Measurements from ENCODE around the gene WWOX. TPM values are rescaled to one million over a fixed set of nuclear protein-coding genes. Genes with fewer than 3 reads are reported as not detected.

The WWOX gene
- total and polyA plus RNA-seq, 2 experiments from 2014 or later = 17.0 to 39.8 TPM

- Histone ChIP-seq H2AFZ (no peak overlapping the region), H3K36me3 (replicated peaks; ENCODE audit: insufficient read depth, low read depth) (no peaks in the 10 kb centered on the region), H3K4me2 (no peak overlapping the region), H3K9me3 (ENCODE audit: low read depth) (no peaks in the 10 kb centered on the region), H3K4me3 (no peak overlapping the region), H3K9me2 (replicated peaks; ENCODE audit: insufficient read depth) (no peaks in the 10 kb centered on the region), H3K4me1 (ENCODE audit: insufficient read depth) (no peaks in the 10 kb centered on the region), H3K27me3 (no peaks in the 10 kb centered on the region), H4K20me1 (ENCODE audit: insufficient read depth, poor library complexity, severe bottlenecking) (no peaks in the 10 kb centered on the region), H3K27ac (no peak overlapping the region), H3K79me2 (no peaks in the 10 kb centered on the region)
- no peak for DNase-seq (ENCODE audit: low spot score)
- 83% methylated on average over 6 of the region's 6 CpGs for WGBS (ENCODE audit: low lambda C conversion rate, missing lambda C conversion rate)
- TF ChIP-seq CTCF (IDR thresholded peaks at IDR 0.05; ENCODE audit: poor library complexity) = no peak
- TF ChIP-seq EZH2phosphoT487 (IDR thresholded peaks at IDR 0.05; ENCODE audit: low read depth, severe bottlenecking, unreplicated experiment) = no peak
- no peak for TF ChIP-seq EZH2 (IDR thresholded peaks at IDR 0.05; ENCODE audit: borderline replicate concordance)
Observed at GRCh38 chr16:78823027-78823426, 723.6 kb downstream of the WWOX start.

- no peak for DNase-seq (ENCODE audit: low spot score)
- no peak overlapping the region for H3K27ac ChIP-seq
- H3K4me2 ChIP-seq = no peak overlapping the region
- TF ChIP-seq EZH2phosphoT487 (IDR thresholded peaks at IDR 0.05; ENCODE audit: low read depth, severe bottlenecking, unreplicated experiment) = no peak
- no peak for TF ChIP-seq CTCF (IDR thresholded peaks at IDR 0.05; ENCODE audit: poor library complexity)
- TF ChIP-seq EZH2 (IDR thresholded peaks at IDR 0.05; ENCODE audit: borderline replicate concordance) = no peak
- H3K27me3 ChIP-seq = no peaks in the 10 kb centered on the region
- no peaks in the 10 kb centered on the region for H3K9me3 ChIP-seq (ENCODE audit: low read depth)
- H4K20me1 ChIP-seq (ENCODE audit: insufficient read depth, poor library complexity, severe bottlenecking) = no peaks in the 10 kb centered on the region
- 94% methylated on average over 1 of the region's 1 CpG for WGBS (ENCODE audit: low lambda C conversion rate, missing lambda C conversion rate)
- no peaks in the 10 kb centered on the region for H3K9me2 ChIP-seq (replicated peaks; ENCODE audit: insufficient read depth)
- H2AFZ ChIP-seq = no peak overlapping the region
- no peak overlapping the region for H3K4me3 ChIP-seq
- H3K4me1 ChIP-seq (ENCODE audit: insufficient read depth) = no peaks in the 10 kb centered on the region
- no peaks in the 10 kb centered on the region for H3K36me3 ChIP-seq (replicated peaks; ENCODE audit: insufficient read depth, low read depth)
- no peaks in the 10 kb centered on the region for H3K79me2 ChIP-seq
Observed at GRCh38 chr16:78829280-78829679, 729.8 kb downstream of the WWOX start.

GRCh38 chr16:78830599-78830998, 731.1 kb downstream of the WWOX start:
- Histone ChIP-seq H3K4me2 (no peak overlapping the region), H4K20me1 (ENCODE audit: insufficient read depth, poor library complexity, severe bottlenecking) (no peaks in the 10 kb centered on the region), H3K79me2 (no peaks in the 10 kb centered on the region), H3K27ac (no peak overlapping the region), H3K4me1 (ENCODE audit: insufficient read depth) (no peaks in the 10 kb centered on the region), H3K36me3 (replicated peaks; ENCODE audit: insufficient read depth, low read depth) (no peaks in the 10 kb centered on the region), H3K4me3 (no peak overlapping the region), H3K9me2 (replicated peaks; ENCODE audit: insufficient read depth) (no peaks in the 10 kb centered on the region), H2AFZ (no peak overlapping the region), H3K27me3 (no peaks in the 10 kb centered on the region), H3K9me3 (ENCODE audit: low read depth) (no peaks in the 10 kb centered on the region)
- DNase-seq (ENCODE audit: low spot score) = no peak
- no peak for TF ChIP-seq EZH2 (IDR thresholded peaks at IDR 0.05; ENCODE audit: borderline replicate concordance)
- TF ChIP-seq EZH2phosphoT487 (IDR thresholded peaks at IDR 0.05; ENCODE audit: low read depth, severe bottlenecking, unreplicated experiment) = no peak
- no peak for TF ChIP-seq CTCF (IDR thresholded peaks at IDR 0.05; ENCODE audit: poor library complexity)
- WGBS (ENCODE audit: low lambda C conversion rate, missing lambda C conversion rate) = 86% methylated on average over 9 of the region's 9 CpGs

- no peak overlapping the region for H2AFZ ChIP-seq
- H3K4me2 ChIP-seq = no peak overlapping the region
- DNase-seq (ENCODE audit: low spot score) = no peak
- no peaks in the 10 kb centered on the region for H3K27me3 ChIP-seq
- H3K79me2 ChIP-seq = no peaks in the 10 kb centered on the region
- no peak overlapping the region for H3K4me3 ChIP-seq
- H4K20me1 ChIP-seq (ENCODE audit: insufficient read depth, poor library complexity, severe bottlenecking) = no peaks in the 10 kb centered on the region
- H3K27ac ChIP-seq = no peak overlapping the region
- H3K36me3 ChIP-seq (replicated peaks; ENCODE audit: insufficient read depth, low read depth) = no peaks in the 10 kb centered on the region
- 98% methylated on average over 2 of the region's 2 CpGs for WGBS (ENCODE audit: low lambda C conversion rate, missing lambda C conversion rate)
- H3K9me2 ChIP-seq (replicated peaks; ENCODE audit: insufficient read depth) = no peaks in the 10 kb centered on the region
- H3K9me3 ChIP-seq (ENCODE audit: low read depth) = no peaks in the 10 kb centered on the region
- no peaks in the 10 kb centered on the region for H3K4me1 ChIP-seq (ENCODE audit: insufficient read depth)
- TF ChIP-seq EZH2phosphoT487 (IDR thresholded peaks at IDR 0.05; ENCODE audit: low read depth, severe bottlenecking, unreplicated experiment) = no peak
- TF ChIP-seq CTCF (IDR thresholded peaks at IDR 0.05; ENCODE audit: poor library complexity) = no peak
- no peak for TF ChIP-seq EZH2 (IDR thresholded peaks at IDR 0.05; ENCODE audit: borderline replicate concordance)
Observed at GRCh38 chr16:78832100-78832499, 732.6 kb downstream of the WWOX start.

Data from hepatocyte (in vitro differentiated cells).